Stimulated activated CD4-positive, alpha-beta T cell treated with anti-CD3 and anti-CD28 coated beads, Interleukin-2, amount 100 ng/mL, for 24 hours (primary cell): ENCODE measurements around the gene POLR2B.
A peak's percentile ranks its signal among the peaks of the same experiment; 100 is the strongest.
"Not testable (repeated sequence)": the region's sequence is repeated elsewhere in the genome, so short reads cannot be mapped to it uniquely, and the experiment has no call there.

ENCODE experiments used
- DNase-seq, 2 donors: peaks; one replicate each; pipeline ENCODE4 v3.0.0-alpha.2; 2020

The POLR2B gene

DNA sequence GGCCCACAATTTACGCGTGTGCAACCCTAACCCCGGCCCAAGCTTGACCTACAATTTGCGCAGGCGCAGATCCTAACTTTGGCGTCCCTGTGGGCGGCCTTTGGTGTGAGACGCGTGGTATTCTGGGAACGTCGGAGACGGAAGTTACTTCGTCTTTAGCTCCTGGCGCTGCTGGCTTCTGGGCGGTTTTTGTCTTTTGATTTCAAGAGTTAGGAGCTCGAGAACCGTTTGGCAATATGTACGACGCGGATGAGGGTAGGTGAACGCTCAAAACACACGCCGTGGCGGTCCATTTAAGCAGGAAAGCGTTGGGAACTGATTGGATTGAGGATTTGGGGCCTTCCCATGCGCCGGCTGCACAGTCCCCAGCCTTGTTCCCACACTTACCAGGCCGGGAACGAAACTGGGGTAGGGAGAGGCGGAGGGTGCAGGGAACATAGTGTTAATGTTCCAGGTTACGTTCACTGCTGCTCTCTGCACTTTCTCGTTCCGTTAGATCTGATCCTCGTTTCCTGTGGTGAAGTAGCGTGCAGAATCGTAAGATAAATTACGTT is at the start of gene POLR2B:
Gene POLR2B, plus strand, starts transcription at position 147 of the 554 bp plus-strand sequence. Its CDS starts 90 bp downstream, at position 237.
- DNase-seq, result peak; percentile 90 to 92

- DNase-seq, result no peak
Observed at GRCh38 chr4:56930638-56931037, 48.1 kb upstream of the POLR2B start.

DNA sequence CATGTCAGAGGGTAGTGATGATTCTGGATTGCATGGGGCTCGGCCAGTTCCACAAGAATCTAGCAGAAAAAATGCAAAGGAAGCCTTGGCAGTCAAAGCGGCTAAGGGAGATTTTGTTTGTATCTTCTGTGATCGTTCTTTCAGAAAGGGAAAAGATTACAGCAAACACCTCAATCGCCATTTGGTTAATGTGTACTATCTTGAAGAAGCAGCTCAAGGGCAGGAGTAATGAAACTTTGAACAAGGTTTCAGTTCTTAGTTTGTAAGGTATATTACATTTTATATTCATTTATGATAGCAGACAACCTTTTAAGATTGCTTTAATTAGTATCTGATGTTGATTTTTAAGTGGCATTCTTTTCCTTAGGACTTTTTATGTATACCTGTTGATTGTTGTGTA is 46.8 kb upstream of the POLR2B start:
- no peak for DNase-seq

DNA sequence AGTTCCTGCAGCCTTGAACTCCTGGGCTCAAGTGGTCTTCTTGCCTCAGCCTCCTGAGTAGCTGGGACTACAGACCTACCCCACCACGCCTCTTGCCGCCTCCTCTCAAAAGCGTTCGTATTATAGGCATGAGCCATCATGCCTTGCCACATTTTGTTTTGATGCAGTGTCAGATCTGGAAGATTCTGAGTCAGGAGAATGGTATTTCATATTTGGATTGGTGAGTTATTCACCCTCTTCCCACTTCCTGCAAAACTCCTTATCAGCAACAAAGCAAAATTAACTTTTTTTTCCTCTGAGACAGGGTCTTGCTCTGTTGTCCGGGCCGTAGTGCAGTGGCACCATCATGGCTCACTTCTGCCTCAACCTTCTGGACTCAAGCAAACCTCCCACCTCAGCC is 41.4 kb upstream of the POLR2B start:
- DNase-seq, result no peak

- not testable (repeated sequence) for DNase-seq
Observed at GRCh38 chr4:56939826-56940225, 38.9 kb upstream of the POLR2B start.

- no peak for DNase-seq
Observed at GRCh38 chr4:56940403-56940802, 38.3 kb upstream of the POLR2B start.

- no peak for DNase-seq
Observed at GRCh38 chr4:56940971-56941370, 37.7 kb upstream of the POLR2B start.

DNA sequence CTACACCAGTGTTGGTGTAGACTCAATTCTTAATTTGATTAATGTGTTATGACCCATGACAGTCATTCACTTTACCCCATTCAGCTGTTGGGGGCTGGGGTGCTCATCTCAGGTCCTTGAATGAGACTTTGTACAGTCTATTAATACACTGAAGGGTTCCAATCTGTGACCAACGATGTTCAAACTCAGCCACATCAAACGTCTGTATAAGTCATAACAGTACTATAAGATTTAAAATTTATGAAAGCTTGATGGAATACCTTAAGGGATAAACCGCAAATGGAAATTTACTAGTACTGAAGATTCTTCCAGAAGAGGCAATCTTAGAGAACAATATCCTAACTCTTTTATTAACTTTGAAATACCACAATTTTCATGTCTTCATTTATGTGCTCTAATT is 37.3 kb upstream of the POLR2B start:
- DNase-seq, result no peak

GRCh38 chr4:56953680-56954520 is 24.8 kb upstream of the POLR2B start:
- DNase-seq, result no peak

DNA sequence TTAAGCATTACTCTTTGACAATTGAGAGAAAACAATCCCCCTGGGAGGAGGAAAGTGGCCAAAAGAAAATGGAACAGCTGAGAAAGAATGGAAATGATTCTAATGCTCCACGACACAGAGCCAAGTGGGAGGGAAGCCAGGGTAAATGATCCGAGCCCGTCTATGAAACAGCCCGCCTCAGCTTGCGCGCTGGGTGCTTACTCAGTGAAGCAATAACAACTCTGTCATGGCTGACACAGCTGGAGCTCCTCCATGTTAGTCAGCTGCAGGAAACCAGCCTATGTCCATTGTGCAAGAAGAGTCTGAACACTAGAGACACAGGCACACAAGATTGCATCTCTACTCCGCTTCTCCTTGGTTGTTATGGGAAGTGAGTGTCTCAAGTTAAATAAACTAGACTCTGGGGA is 20.6 kb upstream of the POLR2B start:
- DNase-seq, result no peak

- no peak for DNase-seq
Observed at GRCh38 chr4:56959100-56959499, 19.6 kb upstream of the POLR2B start.

DNA sequence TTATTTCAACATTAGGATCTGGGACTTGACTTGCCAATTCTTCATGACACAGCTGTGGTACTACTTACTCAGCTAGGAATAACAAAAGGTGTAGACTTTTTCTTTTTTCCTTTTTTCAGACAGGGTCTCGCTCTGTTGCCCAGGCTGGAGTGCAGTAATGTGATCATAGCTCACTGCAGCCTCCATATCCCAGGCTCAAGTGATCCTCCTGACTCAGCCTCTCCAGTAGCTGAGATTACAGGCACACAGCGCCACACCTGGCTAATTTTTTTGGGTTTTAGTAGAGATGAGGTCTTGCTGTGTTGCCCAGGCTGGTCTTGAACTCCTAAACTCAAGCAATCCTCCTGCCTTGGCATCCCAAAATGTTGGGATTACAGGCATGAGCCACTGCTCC is 17.6 kb upstream of the POLR2B start:
- DNase-seq, result no peak

GRCh38 chr4:56971383-56971782 is 7.3 kb upstream of the POLR2B start:
- DNase-seq, result no peak

DNA sequence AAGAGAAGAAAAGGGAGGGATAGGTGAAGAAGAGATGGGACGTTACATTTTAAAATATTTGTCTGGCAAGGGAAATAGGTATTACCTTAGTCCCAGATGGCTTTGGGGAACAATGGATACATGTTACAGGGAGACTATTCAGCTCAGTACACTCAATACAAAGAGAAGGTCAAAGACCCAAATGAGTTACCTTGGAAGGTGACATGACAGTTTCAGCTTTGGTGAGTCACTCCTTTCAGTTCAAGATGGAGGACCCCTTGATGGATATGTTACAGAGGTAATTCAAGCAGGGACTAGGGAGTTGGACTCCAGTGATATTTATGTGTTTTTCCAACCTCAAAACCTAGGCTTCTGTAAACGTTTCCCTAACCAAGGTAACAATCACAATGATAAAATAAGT is 6.3 kb upstream of the POLR2B start:
- DNase-seq, result no peak

- DNase-seq, result no peak
Observed at GRCh38 chr4:56972809-56973208, 5.9 kb upstream of the POLR2B start.

DNA sequence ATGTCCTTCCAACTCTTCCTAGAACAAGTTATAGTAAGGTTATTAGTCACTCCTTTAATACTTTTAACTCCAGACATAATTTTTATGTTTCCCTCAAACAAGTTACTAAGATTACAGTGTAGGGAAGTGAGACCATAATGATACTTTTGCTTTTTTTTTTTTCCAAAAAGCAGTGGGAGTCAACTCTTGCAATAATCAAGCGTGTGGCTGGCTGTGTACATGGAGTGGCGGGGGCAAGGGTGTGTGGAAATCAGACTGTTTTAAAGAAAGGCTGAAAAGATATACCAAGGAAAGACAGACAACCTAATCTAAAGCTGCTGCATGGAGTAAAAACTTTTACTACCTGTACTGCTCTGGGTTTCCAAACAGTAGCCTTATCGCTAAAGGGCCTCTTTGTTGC is 5.4 kb upstream of the POLR2B start:
- no peak for DNase-seq

DNA sequence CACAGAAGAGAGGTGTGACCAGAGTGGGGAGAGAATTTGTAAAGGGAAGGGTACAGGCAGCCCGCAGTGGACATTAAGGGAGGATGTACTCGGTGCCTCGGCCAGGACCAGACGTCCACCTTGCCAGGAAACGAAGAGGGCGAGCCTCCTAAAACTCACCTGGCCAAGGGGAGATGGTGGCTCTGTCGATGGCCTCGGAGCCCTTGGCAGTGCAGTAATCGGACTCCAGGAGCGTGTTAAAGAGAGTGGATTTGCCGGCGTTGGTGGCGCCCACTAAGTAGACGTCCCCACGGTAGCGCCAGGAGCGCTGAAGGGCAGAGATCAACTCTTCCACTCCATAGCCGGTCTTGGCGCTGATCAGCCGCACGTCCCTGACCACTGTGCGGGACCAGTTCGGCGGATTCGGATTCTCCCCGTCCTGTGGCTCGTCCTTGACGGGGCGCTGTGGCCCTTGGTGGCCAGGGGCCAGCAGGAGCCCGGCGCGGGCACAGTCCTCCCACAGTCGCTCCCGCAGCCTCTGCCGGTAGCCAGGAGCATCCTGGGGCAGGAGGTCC is 2.3 kb upstream of the POLR2B start:
- DNase-seq, result peak; percentile 13 to 21

DNA sequence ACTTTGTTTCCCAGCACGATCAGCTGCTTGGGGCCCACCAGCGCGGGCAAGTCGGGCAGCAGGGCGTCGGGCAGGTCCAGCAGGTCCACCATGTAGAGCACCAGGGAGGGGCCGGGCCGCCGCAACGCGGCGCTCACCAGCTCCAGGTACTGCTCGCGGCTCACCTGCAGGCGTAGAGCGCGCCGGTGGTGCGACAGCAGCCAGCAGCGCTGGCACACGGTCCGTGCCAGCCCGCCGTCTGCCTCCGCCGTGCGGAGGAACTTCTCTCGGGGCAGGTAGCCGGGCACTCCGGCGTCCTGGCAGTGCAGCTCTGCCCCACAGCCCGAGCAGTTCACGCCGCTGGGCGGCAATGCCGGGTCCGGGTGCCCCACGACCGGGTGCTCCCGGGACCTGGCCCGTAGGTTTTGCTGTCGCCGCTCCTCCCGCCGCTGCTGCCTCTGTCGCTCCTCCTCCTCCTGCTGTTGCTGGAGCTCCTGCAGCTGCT is 1.8 kb upstream of the POLR2B start:
- DNase-seq, result peak; percentile 54 to 57

DNA sequence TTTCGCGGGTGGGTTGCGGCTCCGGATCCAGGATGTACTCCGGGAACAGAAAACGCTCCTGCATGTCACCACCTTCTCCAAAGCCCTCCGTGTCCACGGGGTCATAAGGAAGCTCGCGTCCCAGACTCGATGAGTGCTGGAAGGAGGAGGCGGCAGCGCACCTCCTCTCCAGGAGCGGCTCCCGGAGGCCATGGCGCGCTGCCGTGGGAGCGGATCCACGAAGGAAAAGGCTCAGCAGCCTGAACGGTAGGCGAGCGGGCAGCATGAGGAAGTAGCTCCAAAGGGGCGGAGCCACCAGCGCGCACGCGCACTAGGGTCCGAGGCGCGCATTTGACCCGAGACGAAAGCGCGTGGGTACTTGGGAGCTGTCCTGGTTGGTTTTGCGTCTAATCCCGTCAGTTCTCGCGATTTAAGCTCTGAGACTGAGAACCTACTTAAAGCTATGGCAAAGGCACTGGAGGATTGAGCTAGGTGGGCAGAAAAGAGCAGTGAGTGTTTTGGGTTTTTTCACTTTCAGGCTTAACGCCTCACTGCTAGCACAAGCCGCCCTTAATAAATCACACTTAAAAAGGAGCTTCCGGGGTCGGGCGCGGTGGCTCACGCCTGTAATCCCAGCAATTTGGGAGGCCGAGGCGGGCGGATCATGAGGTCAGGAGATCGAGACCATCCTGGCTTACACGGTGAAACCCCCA is 1.2 kb upstream of the POLR2B start, which contains the start of gene NOA1:
Gene NOA1, minus strand, starts transcription at position 286 of the 692 bp plus-strand sequence. Its CDS starts 21 bp downstream, at position 265.
- DNase-seq, result peak; percentile 96 to 97

- DNase-seq, result peak; percentile 50 to 61
Observed at GRCh38 chr4:56979421-56980072, 851 bp downstream of the POLR2B start.

GRCh38 chr4:56981795-56982201 is 3.1 kb downstream of the POLR2B start:
- no peak for DNase-seq

- DNase-seq, result no peak
Observed at GRCh38 chr4:56986192-56986591, 7.5 kb downstream of the POLR2B start.

DNA sequence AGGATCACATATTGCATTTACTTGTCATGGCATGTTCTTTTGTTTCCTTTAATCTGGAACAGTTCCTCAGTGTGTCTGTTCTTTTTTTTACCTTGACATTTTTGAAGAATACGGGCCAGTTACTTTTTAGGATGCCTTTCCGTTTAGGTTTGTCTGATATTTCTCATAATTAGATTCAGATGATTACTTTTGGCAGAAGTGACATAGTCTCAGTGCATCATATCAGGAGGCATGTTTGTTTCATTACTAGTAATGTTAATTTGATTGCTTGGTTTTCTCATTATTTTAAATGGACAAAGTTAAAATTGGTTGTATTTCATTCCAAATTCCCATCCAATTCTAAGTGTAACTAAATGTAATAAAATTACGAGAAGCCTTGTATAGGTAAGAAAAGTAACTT is 8.3 kb downstream of the POLR2B start:
- no peak for DNase-seq
